Gastrocnemius medialis (tissue), 4 donors: ENCODE results near the gene NUDT5.

Experiments used
- CTCF ChIP-seq, 5 experiments: fragments of 450-650 bp in 3 of 5; fragments of 200-600 bp in 2 of 5; sonication (generic) in 2 of 5; IDR thresholded peaks in 4 of 5; conservative IDR thresholded peaks in 1 of 5; 1 replicate in 4 of 5; 2 replicates in 1 of 5; pipeline ENCODE4 v1.5.1; 2016 to 2019; ENCODE audit warnings: antibody characterized with exemption in 5 of 5, mild to moderate bottlenecking in 3 of 5, moderate library complexity in 3 of 5
- POLR2A ChIP-seq, 2 donors: fragments of 450-650 bp; IDR thresholded peaks; one replicate each; pipeline ENCODE4 v1.6.1; 2017; ENCODE audit warnings: antibody characterized with exemption in 2 of 2, mild to moderate bottlenecking in 2 of 2, moderate library complexity in 2 of 2

- TF ChIP-seq CTCF (IDR thresholded peaks at IDR 0.05 in 4 of 5, conservative IDR thresholded peaks at IDR 0.05 in 1 of 5) (no peak), POLR2A (IDR thresholded peaks at IDR 0.05) (no peak)
Observed at GRCh38 chr10:12177642-12178041, 18.0 kb downstream of the NUDT5 start.
